HG03571 (cell line): ENCODE data around the gene E2F6.

ENCODE experiments used
- ATAC-seq: cut with Tn5 transposase; IDR thresholded peaks from one replicate; pipeline ENCODE4 v1.9.1; 2021; ENCODE audit not compliant: unreplicated experiment

E2F6 gene

DNA sequence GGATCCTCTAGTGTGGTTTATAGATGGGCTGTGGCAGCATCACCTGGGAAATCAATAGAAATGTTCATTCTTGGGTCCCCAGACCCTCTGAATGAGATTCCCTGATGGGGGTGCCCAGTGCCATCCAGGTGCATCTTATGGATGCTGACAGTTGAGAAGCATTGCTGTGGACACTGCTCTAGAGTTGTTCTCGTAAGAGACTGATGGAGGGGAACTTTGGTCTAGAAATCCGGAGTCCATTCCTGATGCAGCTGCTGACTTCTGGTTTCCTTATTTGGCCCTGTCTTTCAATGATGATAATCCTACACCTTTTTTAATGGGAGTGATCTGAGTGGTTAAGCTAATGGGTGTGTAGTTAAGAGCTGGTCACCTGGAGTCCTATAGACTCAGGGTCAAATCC, 28.3 kb upstream of the E2F6 start:
- no peak for ATAC-seq

DNA sequence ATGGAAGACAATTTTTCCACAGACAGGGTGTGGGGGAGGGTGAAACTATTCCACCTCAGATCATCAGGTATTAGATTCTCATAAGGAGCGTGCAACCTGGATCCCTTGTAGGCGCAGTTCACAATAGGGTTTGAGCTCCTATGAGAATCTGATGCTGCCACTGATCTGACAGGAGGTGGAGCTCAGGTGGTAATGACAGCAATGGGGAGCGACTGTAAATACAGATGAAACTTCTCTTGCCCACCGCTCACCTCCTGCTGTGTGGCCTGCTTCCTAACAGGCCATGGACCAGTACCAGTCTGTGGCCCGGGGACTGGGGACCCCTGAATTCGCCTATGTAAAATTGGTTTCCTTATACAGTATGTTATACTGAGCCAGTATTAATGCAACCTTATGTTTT, 27.3 kb upstream of the E2F6 start:
- no peak for ATAC-seq

DNA sequence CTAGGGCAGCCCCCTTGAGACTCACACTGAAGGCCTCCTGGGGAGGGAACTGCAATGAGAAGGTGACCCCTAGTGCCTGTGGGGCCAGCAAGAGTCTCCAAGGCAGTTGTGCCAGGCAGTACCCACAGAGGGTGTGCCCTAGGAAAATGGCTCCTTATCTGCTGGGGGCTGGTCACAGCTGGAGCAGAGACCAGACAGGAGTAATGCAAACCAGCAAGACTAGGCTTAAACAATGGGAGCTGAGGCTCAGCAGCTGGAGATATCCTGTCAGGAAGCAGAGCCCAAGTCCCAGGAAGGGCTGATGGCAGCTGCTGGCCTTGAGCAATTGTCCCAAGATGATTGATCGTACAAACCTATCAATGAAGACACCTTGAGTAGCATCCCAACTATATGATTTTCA, 26.8 kb upstream of the E2F6 start:
- ATAC-seq: no peak

- ATAC-seq: no peak
These were observed 26.3 kb upstream of the E2F6 start for GRCh38 chr2:11492244-11492643.

GRCh38 chr2:11491348-11491933, 25.5 kb upstream of the E2F6 start:
- no peak for ATAC-seq

GRCh38 chr2:11490194-11490593, 24.2 kb upstream of the E2F6 start:
- no peak for ATAC-seq

- no peak for ATAC-seq
These were observed 22.8 kb upstream of the E2F6 start for GRCh38 chr2:11488809-11489208.

DNA sequence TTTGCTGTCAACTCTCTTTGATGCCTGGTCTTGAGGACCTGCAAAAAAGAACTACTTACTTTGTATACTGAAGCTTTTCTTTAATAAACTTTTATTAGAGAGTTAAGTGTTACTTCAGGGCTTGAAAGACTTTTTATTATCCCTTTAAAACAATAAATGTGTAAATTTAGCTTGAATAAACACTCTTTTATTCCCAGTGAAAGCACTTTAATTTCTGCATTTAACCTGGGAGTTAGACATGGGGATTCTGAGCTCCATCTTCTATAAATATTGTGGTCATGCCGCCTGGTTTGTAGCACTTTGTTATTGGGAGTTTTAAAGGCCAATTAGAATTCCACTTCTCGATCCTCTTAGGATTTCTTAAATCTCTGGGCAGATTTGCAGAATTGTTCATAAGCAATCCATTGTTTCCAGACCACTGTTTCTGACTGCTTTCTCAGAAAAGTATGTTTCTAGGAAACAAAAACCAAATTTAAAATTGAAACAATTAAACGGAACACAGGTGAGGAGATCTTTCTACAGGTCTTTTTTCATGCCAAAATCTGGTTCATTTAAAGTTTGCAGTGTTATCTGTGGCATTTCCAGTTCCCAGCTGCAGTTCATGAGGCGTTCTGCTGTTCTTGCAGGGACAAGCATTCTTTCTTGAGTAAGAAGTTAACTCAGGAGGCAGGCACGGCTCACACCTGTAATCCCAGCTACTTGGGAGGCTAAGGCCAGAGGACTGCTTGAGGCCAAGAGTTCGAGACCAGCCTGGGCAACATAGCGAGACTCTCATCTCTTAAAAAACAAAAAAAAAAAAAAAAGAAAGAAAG, 18.1 kb upstream of the E2F6 start:
- no peak for ATAC-seq

- no peak for ATAC-seq
These were observed 16.6 kb upstream of the E2F6 start for GRCh38 chr2:11482473-11483035.

GRCh38 chr2:11481789-11482472, 16.0 kb upstream of the E2F6 start:
- no peak for ATAC-seq

- ATAC-seq: no peak
These were observed 15.4 kb upstream of the E2F6 start for GRCh38 chr2:11481426-11481788.

DNA sequence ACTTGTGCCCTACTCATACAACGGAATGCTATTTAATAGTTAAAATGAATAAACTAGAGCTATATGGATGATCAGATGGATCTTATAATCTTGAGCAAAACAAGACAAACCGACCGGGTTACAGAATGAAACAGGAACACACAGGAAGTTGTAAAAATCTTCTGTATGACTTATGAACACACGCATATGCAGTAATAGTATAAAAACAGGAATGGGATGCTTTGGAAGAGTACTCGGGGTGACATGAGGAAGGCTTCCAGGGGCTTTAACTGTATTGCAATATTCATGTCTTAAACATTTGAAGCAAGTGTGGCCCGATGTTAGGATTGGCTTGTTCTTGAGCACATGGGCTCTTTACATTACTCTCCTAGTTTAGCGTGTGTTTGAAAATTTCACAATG, 14.9 kb upstream of the E2F6 start:
- ATAC-seq: no peak

DNA sequence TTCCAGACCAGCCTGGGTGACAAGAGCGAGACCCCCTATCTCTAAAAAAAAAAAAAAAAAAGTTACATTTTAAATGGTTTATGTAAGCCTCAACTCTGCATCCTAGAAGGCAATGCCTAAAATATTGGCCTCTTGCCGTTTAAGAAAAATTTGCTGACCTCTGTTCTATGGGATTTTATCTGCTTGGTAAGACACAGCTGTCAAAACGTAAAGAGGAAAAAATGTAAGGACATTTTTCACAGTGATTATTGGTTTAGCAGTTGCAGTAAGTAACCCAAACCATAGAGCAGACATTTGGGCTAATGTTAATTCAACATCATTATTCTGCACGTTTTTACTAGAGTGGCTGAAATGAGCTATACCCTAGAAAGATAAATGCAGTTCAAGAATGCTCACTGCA, 14.4 kb upstream of the E2F6 start:
- no peak for ATAC-seq

- ATAC-seq: no peak
These were observed 13.1 kb upstream of the E2F6 start for GRCh38 chr2:11478899-11479605.

- no peak for ATAC-seq
These were observed 12.0 kb upstream of the E2F6 start for GRCh38 chr2:11477994-11478393.

- ATAC-seq: no peak
These were observed 7.9 kb upstream of the E2F6 start for GRCh38 chr2:11473659-11474433.

GRCh38 chr2:11467749-11468148, 1.8 kb upstream of the E2F6 start:
- no peak for ATAC-seq

DNA sequence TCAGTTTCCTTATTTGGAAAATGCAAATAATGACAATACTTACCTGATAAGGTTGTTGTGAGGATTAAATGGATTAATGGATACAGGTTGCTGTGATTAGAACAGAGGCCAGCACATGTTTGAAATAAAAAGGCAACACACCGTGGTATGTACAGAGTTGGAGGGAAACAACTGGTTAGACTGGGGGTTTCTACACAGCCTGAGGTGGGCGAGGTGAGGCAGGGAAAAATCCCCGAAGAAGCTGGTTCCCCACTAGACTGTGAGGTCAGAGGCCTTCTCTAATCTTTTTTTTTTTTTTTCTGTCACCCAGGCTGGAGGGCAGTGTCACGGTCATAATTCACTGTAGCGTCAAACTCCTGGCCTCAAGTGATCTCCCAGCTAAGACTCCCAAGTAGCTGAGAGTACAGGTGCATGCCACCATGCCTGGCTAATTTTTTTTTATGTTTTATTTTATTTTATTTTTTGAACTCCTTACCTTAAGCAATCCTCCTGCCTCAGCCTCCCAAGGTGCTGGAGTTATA, 1.2 kb upstream of the E2F6 start:
- ATAC-seq: no peak

DNA sequence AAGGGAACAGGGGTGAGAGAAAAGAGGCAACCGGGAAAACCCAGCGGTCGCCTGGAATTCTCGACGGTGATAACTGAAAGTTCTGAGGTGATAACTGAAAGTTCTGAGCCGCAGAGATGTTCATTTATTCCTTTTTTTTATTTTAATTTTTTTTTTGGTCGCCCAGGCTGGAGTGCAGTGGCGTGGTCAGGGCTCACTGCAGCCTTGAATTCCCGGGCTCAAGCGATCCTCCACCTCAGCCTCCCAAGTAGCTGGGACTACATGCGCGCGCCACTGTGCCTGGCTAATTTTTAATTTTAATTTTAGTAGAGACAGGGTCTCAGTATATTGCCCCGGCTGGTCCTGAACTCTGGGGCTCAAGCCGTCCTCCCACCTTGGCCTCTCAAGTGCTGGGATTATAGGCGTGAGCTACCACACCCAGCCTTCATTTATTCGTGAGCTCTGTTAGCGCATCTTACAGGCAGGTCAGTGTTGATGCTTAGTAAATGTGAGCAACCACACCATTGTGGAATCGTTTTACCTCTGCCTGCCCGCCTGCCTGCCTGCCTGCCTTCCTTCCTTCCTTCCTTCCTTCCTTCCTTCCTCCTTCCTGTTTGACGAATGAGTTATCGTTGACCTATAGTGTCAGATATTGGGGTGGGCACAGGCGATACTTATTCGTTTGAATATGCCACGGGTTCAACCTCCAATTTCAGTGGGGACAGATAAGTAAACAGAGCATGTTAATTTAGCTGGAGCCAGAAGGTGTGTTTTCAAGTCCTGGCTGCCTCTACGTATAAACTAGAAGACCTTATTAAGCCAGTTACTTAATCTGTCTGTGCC, 557 bp upstream of the E2F6 start:
- no peak for ATAC-seq

DNA sequence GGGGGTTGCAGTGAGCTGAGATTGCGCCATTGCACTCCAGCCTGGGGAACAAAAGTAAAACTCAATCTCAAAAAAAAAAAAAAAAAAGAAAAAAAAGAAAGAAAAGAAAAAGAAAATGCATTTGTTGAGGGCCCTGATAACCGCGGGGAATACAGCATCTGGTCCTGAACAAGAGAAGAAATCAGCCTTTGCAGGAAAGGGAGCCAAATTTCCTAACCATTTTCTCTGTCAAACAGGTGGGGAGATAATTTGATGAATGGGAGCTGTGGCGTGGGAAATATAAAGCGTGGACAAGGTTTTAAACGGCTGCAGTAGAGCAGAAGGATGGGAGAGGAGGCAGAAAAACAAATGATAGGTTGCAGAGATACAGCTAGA, 864 bp downstream of the E2F6 start:
- ATAC-seq: no peak
